HepG2 (cell line): ENCODE results near the gene PPIA. TPM values are rescaled to one million over a fixed set of nuclear protein-coding genes. Genes with fewer than 3 reads are reported as not detected.
A peak's percentile ranks its signal among the peaks of the same experiment; 100 is the strongest.

Source experiments
- EHMT2 ChIP-seq: fragments of 200-600 bp; sonication (generic); IDR thresholded peaks from 2 replicates; pipeline ENCODE4 v1.7.0; 2017; ENCODE audit warnings: antibody characterized with exemption, low read depth, low read length, borderline replicate concordance
- FOXA3 ChIP-seq: IDR thresholded peaks from 2 replicates; pipeline ENCODE4 v1.6.1; 2016; ENCODE audit warnings: missing genetic modification reagents, missing compliant biosample characterization
- HNF4G ChIP-seq, 2 experiments: sonication (generic) in 1 of 2; formaldehyde crosslinking in 1 of 2; IDR thresholded peaks; 2 replicates each; pipeline versions ENCODE4 v1.4.0 to v1.6.1; 2011 to 2020; ENCODE audit warnings: borderline replicate concordance in 2 of 2, low read depth in 2 of 2, mild to moderate bottlenecking in 2 of 2, low read length in 1 of 2, missing genetic modification reagents in 1 of 2, moderate library complexity in 1 of 2
- MED1 ChIP-seq: sonication (generic); formaldehyde crosslinking; IDR thresholded peaks from 2 replicates; pipeline ENCODE4 v1.4.0; 2020; ENCODE audit warnings: missing genetic modification reagents
- RBM22 ChIP-seq: fragments of 200-400 bp; formaldehyde crosslinking; optimal IDR thresholded peaks from 2 replicates; pipeline ENCODE3; 2017; ENCODE audit warnings: mild to moderate bottlenecking, low read length, moderate library complexity
- SAP130 ChIP-seq: IDR thresholded peaks from 2 replicates; pipeline ENCODE4 v1.6.1; 2016; ENCODE audit warnings: low read depth
- ZBTB38 ChIP-seq: sonication (generic); formaldehyde crosslinking; IDR thresholded peaks from 2 replicates; pipeline ENCODE4 v1.5.1; 2020; ENCODE audit warnings: mild to moderate bottlenecking, missing genetic modification reagents
- ZNF317 ChIP-seq: sonication (generic); formaldehyde crosslinking; IDR thresholded peaks from 2 replicates; pipeline ENCODE4 v1.5.0; 2020; ENCODE audit warnings: mild to moderate bottlenecking, missing genetic modification reagents
- polyA plus RNA-seq, 8 experiments: library from polyadenylated mRNA; depleted of rRNA in 3 of 8; stranded (reverse) in 7 of 8; unstranded in 1 of 8; fragments of >200 nt; fragmentation: Illumina TruSeq in 4 of 8; extraction: Trizol in 4 of 8; gene quantifications; 2 replicates each; pipeline versions ENCODE4 v1.2.1 to v1.2.3, GENCODE V29; 2011 to 2016; ENCODE audit warnings: low read depth in 4 of 8, missing spikeins in 1 of 8, mixed read lengths in 1 of 8; ENCODE audit not compliant: insufficient read depth in 1 of 8
- total RNA-seq, 5 experiments: library from RNA; depleted of rRNA; stranded (reverse); fragments of >200 nt; fragmentation: Illumina TruSeq; extraction: Trizol; gene quantifications; 2 replicates each; pipeline ENCODE4 v1.2.3, GENCODE V29; 2016; ENCODE audit warnings: low read depth in 1 of 5
- TF ChIP-seq, protein P1 (sequence below): IDR thresholded peaks from 2 replicates; pipeline ENCODE4 v1.6.1; 2016; ENCODE audit warnings: missing compliant biosample characterization, missing genetic modification reagents, borderline replicate concordance
- TF ChIP-seq, protein P2 (sequence below): sonication (generic); formaldehyde crosslinking; IDR thresholded peaks from 2 replicates; pipeline ENCODE4 v1.5.1; 2020; ENCODE audit warnings: mild to moderate bottlenecking, missing genetic modification reagents, borderline replicate concordance
- TF ChIP-seq, protein P3 (sequence below): sonication (generic); formaldehyde crosslinking; IDR thresholded peaks from 2 replicates; pipeline ENCODE4 v1.4.0; 2020; ENCODE audit warnings: mild to moderate bottlenecking, missing genetic modification reagents
- TF ChIP-seq, protein P4 (sequence below): sonication (generic); formaldehyde crosslinking; conservative IDR thresholded peaks from 2 replicates; pipeline ENCODE4 v1.8.1; 2023; ENCODE audit warnings: missing genetic modification reagents
- TF ChIP-seq, protein P5 (sequence below): sonication (generic); formaldehyde crosslinking; IDR thresholded peaks from 2 replicates; pipeline ENCODE4 v1.5.0; 2020; ENCODE audit warnings: mild to moderate bottlenecking, missing genetic modification reagents, borderline replicate concordance

The PPIA gene
- total and polyA plus RNA-seq, 2 of the 13 experiments (the other 11 are each of a cell fraction or from before 2014, with no cell fraction given), result 2,268 to 3,010 TPM

DNA sequence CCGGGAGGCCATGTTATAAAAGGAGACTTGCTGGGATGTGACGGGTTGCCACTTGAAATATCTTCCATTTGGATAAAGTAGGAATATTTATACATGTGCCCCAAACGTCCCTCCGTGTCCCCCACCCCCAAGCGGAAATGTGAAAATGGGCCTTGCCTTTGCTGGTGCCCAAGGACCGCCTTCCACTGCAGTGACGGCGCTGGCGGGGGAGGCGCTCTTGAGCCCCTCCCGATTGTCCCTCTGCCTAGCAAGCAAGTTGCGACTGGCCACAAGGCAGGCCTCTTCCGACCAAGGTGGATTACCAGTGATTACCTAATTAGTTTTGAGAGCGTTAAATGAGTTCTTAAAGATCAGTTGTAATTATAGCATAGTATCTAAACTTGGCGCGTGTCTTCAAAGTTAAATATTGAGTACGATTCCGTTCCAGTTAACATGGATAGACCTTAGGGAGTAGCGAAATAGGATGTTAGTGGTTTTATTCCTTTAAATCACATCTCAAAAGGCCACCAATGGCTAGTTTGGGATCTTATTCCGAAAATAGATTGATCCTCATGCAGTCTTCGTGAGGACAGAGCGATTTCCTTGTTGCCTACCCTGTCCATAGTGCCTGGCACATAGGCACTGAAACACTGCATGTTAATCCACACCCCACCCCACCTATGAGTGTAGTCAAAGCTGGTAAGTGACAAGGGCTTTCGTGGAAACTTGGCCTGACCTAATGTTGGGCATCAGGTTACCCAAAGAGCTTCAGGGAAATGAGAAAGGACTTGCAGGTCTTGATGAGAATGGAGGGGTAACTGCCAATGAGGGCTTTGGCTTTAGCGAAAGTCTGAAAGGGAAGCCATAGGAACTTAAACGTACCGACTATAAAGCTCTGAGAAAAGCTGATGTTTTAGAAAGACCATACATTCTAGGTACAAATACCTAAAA is 1.1 kb downstream of the PPIA start (continued):
- TF ChIP-seq MED1 (CRISPR knock-in tag) (no peak), FOXA3 (CRISPR knock-in tag) (peak; percentile 36; the same call in 1 of the 2 replicates), SAP130 (CRISPR knock-in tag) (peak; percentile 90), EHMT2 (no peak), HNF4G (IDR thresholded peaks at IDR 0.05; ENCODE audit: borderline replicate concordance, low read depth, low read length) (no peak), HNF4G (CRISPR knock-in tag; IDR thresholded peaks at IDR 0.05; ENCODE audit: borderline replicate concordance, low read depth) (0 out of 2 replicates have a peak, but pooled peaks have one; percentile 4), RBM22 (peak; percentile 61), ZNF317 (CRISPR knock-in tag) (peak; percentile 15; the same call in 1 of the 2 replicates), ZBTB38 (no peak)
- TF ChIP-seq, protein P1, sequence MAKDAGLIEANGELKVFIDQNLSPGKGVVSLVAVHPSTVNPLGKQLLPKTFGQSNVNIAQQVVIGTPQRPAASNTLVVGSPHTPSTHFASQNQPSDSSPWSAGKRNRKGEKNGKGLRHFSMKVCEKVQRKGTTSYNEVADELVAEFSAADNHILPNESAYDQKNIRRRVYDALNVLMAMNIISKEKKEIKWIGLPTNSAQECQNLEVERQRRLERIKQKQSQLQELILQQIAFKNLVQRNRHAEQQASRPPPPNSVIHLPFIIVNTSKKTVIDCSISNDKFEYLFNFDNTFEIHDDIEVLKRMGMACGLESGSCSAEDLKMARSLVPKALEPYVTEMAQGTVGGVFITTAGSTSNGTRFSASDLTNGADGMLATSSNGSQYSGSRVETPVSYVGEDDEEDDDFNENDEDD (CRISPR knock-in tag), result no peak
- TF ChIP-seq, protein P2, sequence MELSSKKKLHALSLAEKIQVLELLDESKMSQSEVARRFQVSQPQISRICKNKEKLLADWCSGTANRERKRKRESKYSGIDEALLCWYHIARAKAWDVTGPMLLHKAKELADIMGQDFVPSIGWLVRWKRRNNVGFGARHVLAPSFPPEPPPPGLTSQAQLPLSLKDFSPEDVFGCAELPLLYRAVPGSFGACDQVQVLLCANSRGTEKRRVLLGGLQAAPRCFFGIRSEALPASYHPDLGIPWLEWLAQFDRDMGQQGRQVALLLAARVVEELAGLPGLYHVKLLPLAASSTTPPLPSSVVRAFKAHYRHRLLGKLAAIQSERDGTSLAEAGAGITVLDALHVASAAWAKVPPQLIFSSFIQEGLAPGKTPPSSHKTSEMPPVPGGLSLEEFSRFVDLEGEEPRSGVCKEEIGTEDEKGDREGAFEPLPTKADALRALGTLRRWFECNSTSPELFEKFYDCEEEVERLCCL, result no peak
- TF ChIP-seq, protein P3, sequence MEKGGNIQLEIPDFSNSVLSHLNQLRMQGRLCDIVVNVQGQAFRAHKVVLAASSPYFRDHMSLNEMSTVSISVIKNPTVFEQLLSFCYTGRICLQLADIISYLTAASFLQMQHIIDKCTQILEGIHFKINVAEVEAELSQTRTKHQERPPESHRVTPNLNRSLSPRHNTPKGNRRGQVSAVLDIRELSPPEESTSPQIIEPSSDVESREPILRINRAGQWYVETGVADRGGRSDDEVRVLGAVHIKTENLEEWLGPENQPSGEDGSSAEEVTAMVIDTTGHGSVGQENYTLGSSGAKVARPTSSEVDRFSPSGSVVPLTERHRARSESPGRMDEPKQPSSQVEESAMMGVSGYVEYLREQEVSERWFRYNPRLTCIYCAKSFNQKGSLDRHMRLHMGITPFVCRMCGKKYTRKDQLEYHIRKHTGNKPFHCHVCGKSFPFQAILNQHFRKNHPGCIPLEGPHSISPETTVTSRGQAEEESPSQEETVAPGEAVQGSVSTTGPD (CRISPR knock-in tag), result 0 out of 2 replicates have a peak, but pooled peaks have one; percentile 22
- TF ChIP-seq, protein P4, sequence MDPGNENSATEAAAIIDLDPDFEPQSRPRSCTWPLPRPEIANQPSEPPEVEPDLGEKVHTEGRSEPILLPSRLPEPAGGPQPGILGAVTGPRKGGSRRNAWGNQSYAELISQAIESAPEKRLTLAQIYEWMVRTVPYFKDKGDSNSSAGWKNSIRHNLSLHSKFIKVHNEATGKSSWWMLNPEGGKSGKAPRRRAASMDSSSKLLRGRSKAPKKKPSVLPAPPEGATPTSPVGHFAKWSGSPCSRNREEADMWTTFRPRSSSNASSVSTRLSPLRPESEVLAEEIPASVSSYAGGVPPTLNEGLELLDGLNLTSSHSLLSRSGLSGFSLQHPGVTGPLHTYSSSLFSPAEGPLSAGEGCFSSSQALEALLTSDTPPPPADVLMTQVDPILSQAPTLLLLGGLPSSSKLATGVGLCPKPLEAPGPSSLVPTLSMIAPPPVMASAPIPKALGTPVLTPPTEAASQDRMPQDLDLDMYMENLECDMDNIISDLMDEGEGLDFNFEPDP (CRISPR knock-in tag), result 0 out of 2 replicates have a peak, but pooled peaks have one; percentile 73
- TF ChIP-seq, protein P5, sequence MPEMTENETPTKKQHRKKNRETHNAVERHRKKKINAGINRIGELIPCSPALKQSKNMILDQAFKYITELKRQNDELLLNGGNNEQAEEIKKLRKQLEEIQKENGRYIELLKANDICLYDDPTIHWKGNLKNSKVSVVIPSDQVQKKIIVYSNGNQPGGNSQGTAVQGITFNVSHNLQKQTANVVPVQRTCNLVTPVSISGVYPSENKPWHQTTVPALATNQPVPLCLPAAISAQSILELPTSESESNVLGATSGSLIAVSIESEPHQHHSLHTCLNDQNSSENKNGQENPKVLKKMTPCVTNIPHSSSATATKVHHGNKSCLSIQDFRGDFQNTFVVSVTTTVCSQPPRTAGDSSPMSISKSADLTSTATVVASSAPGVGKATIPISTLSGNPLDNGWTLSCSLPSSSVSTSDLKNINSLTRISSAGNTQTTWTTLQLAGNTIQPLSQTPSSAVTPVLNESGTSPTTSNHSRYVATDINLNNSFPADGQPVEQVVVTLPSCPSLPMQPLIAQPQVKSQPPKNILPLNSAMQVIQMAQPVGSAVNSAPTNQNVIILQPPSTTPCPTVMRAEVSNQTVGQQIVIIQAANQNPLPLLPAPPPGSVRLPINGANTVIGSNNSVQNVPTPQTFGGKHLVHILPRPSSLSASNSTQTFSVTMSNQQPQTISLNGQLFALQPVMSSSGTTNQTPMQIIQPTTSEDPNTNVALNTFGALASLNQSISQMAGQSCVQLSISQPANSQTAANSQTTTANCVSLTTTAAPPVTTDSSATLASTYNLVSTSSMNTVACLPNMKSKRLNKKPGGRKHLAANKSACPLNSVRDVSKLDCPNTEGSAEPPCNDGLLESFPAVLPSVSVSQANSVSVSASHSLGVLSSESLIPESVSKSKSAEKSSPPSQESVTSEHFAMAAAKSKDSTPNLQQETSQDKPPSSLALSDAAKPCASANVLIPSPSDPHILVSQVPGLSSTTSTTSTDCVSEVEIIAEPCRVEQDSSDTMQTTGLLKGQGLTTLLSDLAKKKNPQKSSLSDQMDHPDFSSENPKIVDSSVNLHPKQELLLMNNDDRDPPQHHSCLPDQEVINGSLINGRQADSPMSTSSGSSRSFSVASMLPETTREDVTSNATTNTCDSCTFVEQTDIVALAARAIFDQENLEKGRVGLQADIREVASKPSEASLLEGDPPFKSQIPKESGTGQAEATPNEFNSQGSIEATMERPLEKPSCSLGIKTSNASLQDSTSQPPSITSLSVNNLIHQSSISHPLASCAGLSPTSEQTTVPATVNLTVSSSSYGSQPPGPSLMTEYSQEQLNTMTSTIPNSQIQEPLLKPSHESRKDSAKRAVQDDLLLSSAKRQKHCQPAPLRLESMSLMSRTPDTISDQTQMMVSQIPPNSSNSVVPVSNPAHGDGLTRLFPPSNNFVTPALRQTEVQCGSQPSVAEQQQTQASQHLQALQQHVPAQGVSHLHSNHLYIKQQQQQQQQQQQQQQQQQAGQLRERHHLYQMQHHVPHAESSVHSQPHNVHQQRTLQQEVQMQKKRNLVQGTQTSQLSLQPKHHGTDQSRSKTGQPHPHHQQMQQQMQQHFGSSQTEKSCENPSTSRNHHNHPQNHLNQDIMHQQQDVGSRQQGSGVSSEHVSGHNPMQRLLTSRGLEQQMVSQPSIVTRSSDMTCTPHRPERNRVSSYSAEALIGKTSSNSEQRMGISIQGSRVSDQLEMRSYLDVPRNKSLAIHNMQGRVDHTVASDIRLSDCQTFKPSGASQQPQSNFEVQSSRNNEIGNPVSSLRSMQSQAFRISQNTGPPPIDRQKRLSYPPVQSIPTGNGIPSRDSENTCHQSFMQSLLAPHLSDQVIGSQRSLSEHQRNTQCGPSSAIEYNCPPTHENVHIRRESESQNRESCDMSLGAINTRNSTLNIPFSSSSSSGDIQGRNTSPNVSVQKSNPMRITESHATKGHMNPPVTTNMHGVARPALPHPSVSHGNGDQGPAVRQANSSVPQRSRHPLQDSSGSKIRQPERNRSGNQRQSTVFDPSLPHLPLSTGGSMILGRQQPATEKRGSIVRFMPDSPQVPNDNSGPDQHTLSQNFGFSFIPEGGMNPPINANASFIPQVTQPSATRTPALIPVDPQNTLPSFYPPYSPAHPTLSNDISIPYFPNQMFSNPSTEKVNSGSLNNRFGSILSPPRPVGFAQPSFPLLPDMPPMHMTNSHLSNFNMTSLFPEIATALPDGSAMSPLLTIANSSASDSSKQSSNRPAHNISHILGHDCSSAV (CRISPR knock-in tag), result no peak
